HepG2 (cell line): ENCODE data around the gene TJP2. TPM values are rescaled to one million over a fixed set of nuclear protein-coding genes. Genes with fewer than 3 reads are reported as not detected.

Source experiments
- CCDC6 ChIP-seq: sonication (generic); formaldehyde crosslinking; IDR thresholded peaks from 2 replicates; pipeline ENCODE4 v1.8.1; 2022; ENCODE audit warnings: mild to moderate bottlenecking, missing genetic modification reagents, moderate library complexity
- DBP ChIP-seq: sonication (generic); formaldehyde crosslinking; IDR thresholded peaks from 2 replicates; pipeline ENCODE4 v1.4.0; 2020; ENCODE audit warnings: missing genetic modification reagents; ENCODE audit errors: not compliant biosample characterization
- GABPA ChIP-seq, 2 experiments: IDR thresholded peaks; 2 replicates each; pipeline ENCODE4 v1.6.1; 2011 to 2016; ENCODE audit warnings: low read depth in 2 of 2, low read length in 1 of 2, missing biosample characterization in 1 of 2, missing genetic modification characterization in 1 of 2
- GATA4 ChIP-seq: sonication (generic); IDR thresholded peaks from 2 replicates; pipeline ENCODE4 v1.6.1; 2016; ENCODE audit warnings: antibody characterized with exemption, low read depth, borderline replicate concordance
- GFI1 ChIP-seq: sonication (generic); formaldehyde crosslinking; IDR thresholded peaks from 2 replicates; pipeline ENCODE4 v1.5.0; 2020; ENCODE audit warnings: missing genetic modification reagents, mild to moderate bottlenecking, borderline replicate concordance
- KDM3A ChIP-seq: IDR thresholded peaks from 2 replicates; pipeline ENCODE4 v1.6.1; 2018; ENCODE audit warnings: low read depth, missing compliant biosample characterization
- MTA1 ChIP-seq: sonication (generic); formaldehyde crosslinking; IDR thresholded peaks from 2 replicates; pipeline ENCODE4 v1.4.0; 2020; ENCODE audit warnings: missing genetic modification reagents, mild to moderate bottlenecking, borderline replicate concordance
- NR1H2 ChIP-seq: sonication (generic); formaldehyde crosslinking; IDR thresholded peaks from 2 replicates; pipeline ENCODE4 v1.8.1; 2022; ENCODE audit warnings: low read depth, missing genetic modification reagents, borderline replicate concordance
- RARA ChIP-seq: IDR thresholded peaks from 2 replicates; pipeline ENCODE4 v1.6.1; 2016; ENCODE audit warnings: missing genetic modification reagents, missing compliant biosample characterization
- RCOR2 ChIP-seq: IDR thresholded peaks from 2 replicates; pipeline ENCODE4 v1.6.1; 2016; ENCODE audit warnings: missing biosample characterization, missing genetic modification reagents
- TFAP4 ChIP-seq: sonication (generic); IDR thresholded peaks from 2 replicates; pipeline ENCODE4 v1.6.1; 2016; ENCODE audit warnings: low read depth, borderline replicate concordance
- THAP8 ChIP-seq: sonication (generic); formaldehyde crosslinking; IDR thresholded peaks from 2 replicates; pipeline ENCODE4 v1.5.1; 2020; ENCODE audit warnings: missing genetic modification reagents, mild to moderate bottlenecking, borderline replicate concordance
- XRCC5 ChIP-seq: fragments of 200-400 bp; formaldehyde crosslinking; optimal IDR thresholded peaks from 2 replicates; pipeline ENCODE3; 2017; ENCODE audit warnings: mild to moderate bottlenecking, low read length
- ZNF382 ChIP-seq: sonication (generic); formaldehyde crosslinking; IDR thresholded peaks from 2 replicates; pipeline ENCODE4 v1.5.0; 2020; ENCODE audit warnings: missing genetic modification reagents, mild to moderate bottlenecking, borderline replicate concordance
- ZNF451 ChIP-seq: sonication (generic); formaldehyde crosslinking; IDR thresholded peaks from 2 replicates; pipeline ENCODE4 v1.5.0; 2020; ENCODE audit warnings: mild to moderate bottlenecking, missing genetic modification reagents
- ZNF567 ChIP-seq: sonication (generic); formaldehyde crosslinking; IDR thresholded peaks from 2 replicates; pipeline ENCODE4 v1.8.1; 2023; ENCODE audit warnings: mild to moderate bottlenecking, missing genetic modification reagents, borderline replicate concordance
- ZNF580 ChIP-seq: IDR thresholded peaks from 2 replicates; pipeline ENCODE4 v1.6.1; 2016; ENCODE audit warnings: low read depth, borderline replicate concordance
- ZNF644 ChIP-seq: IDR thresholded peaks from 2 replicates; pipeline ENCODE4 v1.6.1; 2016; ENCODE audit warnings: low read depth
- polyA plus RNA-seq, 8 experiments: library from polyadenylated mRNA; depleted of rRNA in 3 of 8; stranded (reverse) in 7 of 8; unstranded in 1 of 8; fragments of >200 nt; fragmentation: Illumina TruSeq in 4 of 8; extraction: Trizol in 4 of 8; gene quantifications; 2 replicates each; pipeline versions ENCODE4 v1.2.1 to v1.2.3, GENCODE V29; 2011 to 2016; ENCODE audit warnings: low read depth in 4 of 8, missing spikeins in 1 of 8, mixed read lengths in 1 of 8; ENCODE audit not compliant: insufficient read depth in 1 of 8
- total RNA-seq, 5 experiments: library from RNA; depleted of rRNA; stranded (reverse); fragments of >200 nt; fragmentation: Illumina TruSeq; extraction: Trizol; gene quantifications; 2 replicates each; pipeline ENCODE4 v1.2.3, GENCODE V29; 2016; ENCODE audit warnings: low read depth in 1 of 5
- TF ChIP-seq, protein P1 (sequence below): sonication (generic); formaldehyde crosslinking; IDR thresholded peaks from 2 replicates; pipeline ENCODE4 v1.4.0; 2020; ENCODE audit warnings: missing genetic modification reagents, borderline replicate concordance

TJP2 gene
- total and polyA plus RNA-seq, 2 of the 13 experiments (the other 11 are each of a cell fraction or from before 2014, with no cell fraction given) = 109 to 110 TPM

DNA sequence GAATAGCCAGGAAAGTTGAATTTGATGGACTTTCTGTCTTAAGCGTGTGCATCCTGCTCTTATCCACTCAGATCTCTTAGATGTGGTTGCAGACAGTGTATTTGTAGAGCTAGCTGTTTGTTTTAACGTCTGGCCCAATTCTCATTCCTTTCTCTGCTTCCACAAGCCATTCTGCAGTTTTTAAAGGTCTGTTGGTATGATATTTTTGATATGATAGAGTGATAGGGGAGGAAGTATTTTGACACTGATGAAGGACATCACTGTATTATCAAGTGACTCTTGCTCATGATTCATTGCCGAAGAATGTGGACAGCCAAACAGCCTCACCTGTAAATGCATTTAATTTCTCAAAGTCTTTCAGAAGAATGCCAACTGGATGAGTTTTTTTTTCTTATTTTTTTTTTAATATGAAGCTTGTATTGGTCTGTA is 4.5 kb downstream of the TJP2 start (continued):
- TF ChIP-seq, protein P1, sequence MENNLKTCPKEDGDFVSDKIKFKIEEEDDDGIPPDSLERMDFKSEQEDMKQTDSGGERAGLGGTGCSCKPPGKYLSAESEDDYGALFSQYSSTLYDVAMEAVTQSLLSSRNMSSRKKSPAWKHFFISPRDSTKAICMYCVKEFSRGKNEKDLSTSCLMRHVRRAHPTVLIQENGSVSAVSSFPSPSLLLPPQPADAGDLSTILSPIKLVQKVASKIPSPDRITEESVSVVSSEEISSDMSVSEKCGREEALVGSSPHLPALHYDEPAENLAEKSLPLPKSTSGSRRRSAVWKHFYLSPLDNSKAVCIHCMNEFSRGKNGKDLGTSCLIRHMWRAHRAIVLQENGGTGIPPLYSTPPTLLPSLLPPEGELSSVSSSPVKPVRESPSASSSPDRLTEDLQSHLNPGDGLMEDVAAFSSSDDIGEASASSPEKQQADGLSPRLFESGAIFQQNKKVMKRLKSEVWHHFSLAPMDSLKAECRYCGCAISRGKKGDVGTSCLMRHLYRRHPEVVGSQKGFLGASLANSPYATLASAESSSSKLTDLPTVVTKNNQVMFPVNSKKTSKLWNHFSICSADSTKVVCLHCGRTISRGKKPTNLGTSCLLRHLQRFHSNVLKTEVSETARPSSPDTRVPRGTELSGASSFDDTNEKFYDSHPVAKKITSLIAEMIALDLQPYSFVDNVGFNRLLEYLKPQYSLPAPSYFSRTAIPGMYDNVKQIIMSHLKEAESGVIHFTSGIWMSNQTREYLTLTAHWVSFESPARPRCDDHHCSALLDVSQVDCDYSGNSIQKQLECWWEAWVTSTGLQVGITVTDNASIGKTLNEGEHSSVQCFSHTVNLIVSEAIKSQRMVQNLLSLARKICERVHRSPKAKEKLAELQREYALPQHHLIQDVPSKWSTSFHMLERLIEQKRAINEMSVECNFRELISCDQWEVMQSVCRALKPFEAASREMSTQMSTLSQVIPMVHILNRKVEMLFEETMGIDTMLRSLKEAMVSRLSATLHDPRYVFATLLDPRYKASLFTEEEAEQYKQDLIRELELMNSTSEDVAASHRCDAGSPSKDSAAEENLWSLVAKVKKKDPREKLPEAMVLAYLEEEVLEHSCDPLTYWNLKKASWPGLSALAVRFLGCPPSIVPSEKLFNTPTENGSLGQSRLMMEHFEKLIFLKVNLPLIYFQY = peak; percentile 54; the same call in 1 of the 2 replicates
- TF ChIP-seq CCDC6 (CRISPR knock-in tag) (no peak), MTA1 (CRISPR knock-in tag) (no peak), ZNF451 (no peak), RCOR2 (CRISPR knock-in tag) (peak; percentile 46), GFI1 (CRISPR knock-in tag) (peak; percentile 65; the same call in 1 of the 2 replicates), GABPA (IDR thresholded peaks at IDR 0.05; ENCODE audit: low read depth, low read length) (no peak), GABPA (CRISPR knock-in tag; IDR thresholded peaks at IDR 0.05; ENCODE audit: low read depth) (no peak), KDM3A (no peak), NR1H2 (CRISPR knock-in tag) (no peak), DBP (no peak), RARA (CRISPR knock-in tag) (peak; percentile 72), ZNF644 (CRISPR knock-in tag) (no peak), ZNF567 (CRISPR knock-in tag) (no peak), TFAP4 (no peak), GATA4 (peak; percentile 88; the same call in 1 of the 2 replicates), THAP8 (CRISPR knock-in tag) (no peak), ZNF382 (no peak), XRCC5 (no peak), ZNF580 (CRISPR knock-in tag) (no peak)
